NK-92 (cell line): ENCODE measurements around the gene LEKR1.
"Not testable (repeated sequence)": the region's sequence is repeated elsewhere in the genome, so short reads cannot be mapped to it uniquely, and the experiment has no call there.

Experiments used
- DNase-seq: peaks from one replicate; lab custom pipeline; 2025; ENCODE audit not compliant: unreplicated experiment; lab: John Stamatoyannopoulos, UW

The LEKR1 gene

GRCh38 chr3:156899951-156900350 lies 73.8 kb downstream of the LEKR1 start:
- no peak for DNase-seq

GRCh38 chr3:156902916-156903315 lies 76.8 kb downstream of the LEKR1 start:
- DNase-seq, result no peak

GRCh38 chr3:156906275-156906674 lies 80.1 kb downstream of the LEKR1 start:
- DNase-seq, result no peak

GRCh38 chr3:156908398-156908797 lies 82.2 kb downstream of the LEKR1 start:
- DNase-seq, result no peak

- DNase-seq, result no peak
Observed at GRCh38 chr3:156910022-156910421, 83.9 kb downstream of the LEKR1 start.

GRCh38 chr3:156910831-156911230 lies 84.7 kb downstream of the LEKR1 start:
- DNase-seq, result not testable (repeated sequence)

- DNase-seq, result not testable (repeated sequence)
Observed at GRCh38 chr3:156914300-156914699, 88.1 kb downstream of the LEKR1 start.

- no peak for DNase-seq
Observed at GRCh38 chr3:156915372-156915771, 89.2 kb downstream of the LEKR1 start.

- DNase-seq, result no peak
Observed at GRCh38 chr3:156918746-156919145, 92.6 kb downstream of the LEKR1 start.

GRCh38 chr3:156919818-156920217 lies 93.7 kb downstream of the LEKR1 start:
- DNase-seq, result no peak

GRCh38 chr3:156920399-156920798 lies 94.2 kb downstream of the LEKR1 start:
- DNase-seq, result no peak

GRCh38 chr3:156923349-156923748 lies 97.2 kb downstream of the LEKR1 start:
- DNase-seq, result no peak

GRCh38 chr3:156938724-156939123 lies 112.6 kb downstream of the LEKR1 start:
- no peak for DNase-seq

GRCh38 chr3:156939315-156939714 lies 113.2 kb downstream of the LEKR1 start:
- DNase-seq, result no peak

- no peak for DNase-seq
Observed at GRCh38 chr3:156941311-156941710, 115.2 kb downstream of the LEKR1 start.

GRCh38 chr3:156948402-156949210 lies 122.5 kb downstream of the LEKR1 start:
- DNase-seq, result no peak

GRCh38 chr3:156952011-156952410 lies 125.9 kb downstream of the LEKR1 start:
- DNase-seq, result no peak

GRCh38 chr3:156957715-156958114 lies 131.6 kb downstream of the LEKR1 start:
- no peak for DNase-seq

GRCh38 chr3:156963096-156963495 lies 136.9 kb downstream of the LEKR1 start:
- no peak for DNase-seq

- DNase-seq, result no peak
Observed at GRCh38 chr3:156964577-156964976, 138.4 kb downstream of the LEKR1 start.

GRCh38 chr3:156966349-156966748 lies 140.2 kb downstream of the LEKR1 start:
- DNase-seq, result not testable (repeated sequence)

GRCh38 chr3:156973954-156974353 lies 147.8 kb downstream of the LEKR1 start:
- no peak for DNase-seq

- DNase-seq, result no peak
Observed at GRCh38 chr3:156974931-156975330, 148.8 kb downstream of the LEKR1 start.
